HG02973 (cell line): ENCODE data around the gene NRXN3.
"Not testable (repeated sequence)": the region's sequence is repeated elsewhere in the genome, so short reads cannot be mapped to it uniquely, and the experiment has no call there.

Experiments used
- ATAC-seq: cut with Tn5 transposase; IDR thresholded peaks from one replicate; pipeline ENCODE4 v1.9.1; 2021; ENCODE audit warnings: moderate library complexity; ENCODE audit not compliant: unreplicated experiment

The NRXN3 gene

DNA sequence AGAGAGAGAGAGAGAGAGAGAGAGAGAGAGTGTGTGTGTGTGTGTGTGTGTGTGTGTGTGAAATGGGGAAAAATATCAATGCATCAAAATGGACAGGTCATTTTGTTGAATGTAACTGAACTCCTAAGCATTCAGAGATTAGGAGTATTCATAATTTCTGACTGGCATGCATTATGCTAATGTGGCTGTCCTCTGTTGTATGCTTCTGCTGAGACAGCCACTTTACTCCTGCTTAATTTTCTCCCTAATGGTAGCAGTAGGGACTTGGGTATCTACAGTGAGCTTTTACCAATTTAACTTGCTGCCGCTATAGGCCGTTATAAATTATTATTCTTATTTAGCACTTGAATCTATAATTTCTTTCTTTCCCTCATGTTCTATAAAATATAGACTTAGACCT lies 924.8 kb downstream of the NRXN3 start:
- no peak for ATAC-seq

DNA sequence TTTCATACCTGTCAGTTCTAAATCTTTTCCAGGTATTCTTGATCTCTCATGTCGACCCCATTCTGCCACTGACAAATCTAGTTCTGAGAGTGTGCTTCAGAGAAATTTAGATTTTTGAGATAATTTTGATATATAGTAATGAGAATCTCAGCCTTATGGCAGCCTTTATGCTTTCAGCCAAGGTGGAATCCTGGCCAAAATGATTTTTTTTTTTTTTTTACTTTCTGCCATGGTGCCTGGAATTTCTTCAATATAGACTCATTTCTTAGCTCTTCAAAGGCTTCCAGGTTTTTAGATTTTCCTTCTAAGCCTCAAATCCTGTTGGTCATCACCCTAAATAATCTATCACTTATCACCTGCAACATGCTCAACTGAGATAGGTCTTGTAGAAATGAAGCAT lies 926.6 kb downstream of the NRXN3 start:
- ATAC-seq = no peak

DNA sequence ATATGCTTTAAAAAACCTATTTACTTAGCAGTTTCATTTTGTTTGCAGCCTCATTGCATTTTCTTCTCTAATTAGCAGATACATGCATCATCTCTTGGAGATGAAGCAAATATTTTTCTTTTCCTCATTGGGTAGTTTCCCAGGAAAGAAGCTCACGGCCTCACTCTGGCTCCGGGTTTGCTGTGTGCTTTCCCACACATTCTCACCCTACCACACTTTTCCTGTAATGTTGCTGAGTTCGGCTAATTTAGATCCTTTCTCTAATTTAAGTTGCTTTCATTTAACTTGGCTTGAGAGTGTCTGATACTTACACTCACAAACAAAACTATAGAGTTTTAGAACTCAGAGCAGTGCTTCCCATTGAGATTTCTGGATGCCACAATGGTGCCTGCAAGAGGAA lies 928.2 kb downstream of the NRXN3 start:
- ATAC-seq = no peak

DNA sequence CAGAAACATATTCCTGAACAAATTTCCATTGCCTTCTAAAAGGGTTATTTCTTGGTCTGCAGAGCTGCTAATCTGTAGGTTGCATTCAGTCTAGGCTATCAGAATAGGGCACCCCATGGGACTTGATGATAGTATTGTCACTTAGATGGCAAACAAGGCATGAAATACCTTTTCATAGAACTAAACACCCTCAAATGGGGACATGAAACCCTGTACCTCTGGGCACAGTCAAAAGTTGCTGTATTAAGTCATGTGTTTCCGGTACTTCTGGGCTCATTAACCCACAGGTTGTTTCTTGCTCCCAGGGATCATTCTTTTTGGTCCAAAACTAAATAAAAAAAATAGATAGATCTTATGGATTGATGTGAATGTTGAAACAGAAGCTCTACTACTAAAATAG lies 930.4 kb downstream of the NRXN3 start:
- no peak for ATAC-seq

DNA sequence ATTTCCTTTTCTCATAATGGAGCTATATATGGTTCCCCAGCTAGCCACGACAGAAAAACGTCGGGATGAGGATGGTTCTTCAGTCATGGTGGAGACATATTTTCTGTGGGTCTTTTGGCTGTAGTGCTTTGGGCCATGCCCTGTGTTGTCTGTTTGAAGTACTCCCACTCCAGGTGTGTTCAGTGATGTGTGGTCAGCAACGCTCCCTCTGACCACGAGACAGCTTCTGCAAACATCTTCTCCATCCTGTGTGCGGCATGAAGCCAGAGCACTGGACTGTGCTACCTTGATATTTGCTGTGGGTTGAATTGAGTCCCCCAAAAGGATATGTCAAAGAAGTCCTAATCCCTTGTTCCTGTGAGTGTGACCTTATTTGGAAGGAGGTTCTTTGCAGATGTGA lies 931.2 kb downstream of the NRXN3 start:
- no peak for ATAC-seq

DNA sequence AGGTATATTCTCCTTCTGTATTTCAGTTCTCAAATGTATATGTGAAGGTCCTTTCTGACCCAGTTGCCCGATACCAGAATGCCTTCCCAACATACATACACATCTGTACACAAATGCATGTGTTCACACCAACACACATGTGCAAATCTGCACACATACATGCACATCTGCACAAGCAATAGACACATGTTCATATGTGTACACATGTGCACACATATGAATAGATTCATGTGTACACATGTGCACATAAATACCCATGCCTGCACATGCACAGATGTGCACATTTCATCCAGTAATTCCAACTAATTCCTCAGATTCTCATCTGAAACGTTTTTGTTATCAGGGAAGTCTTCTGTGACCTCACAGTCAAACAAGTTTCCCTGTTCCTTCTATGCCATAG lies 933.6 kb downstream of the NRXN3 start:
- no peak for ATAC-seq

DNA sequence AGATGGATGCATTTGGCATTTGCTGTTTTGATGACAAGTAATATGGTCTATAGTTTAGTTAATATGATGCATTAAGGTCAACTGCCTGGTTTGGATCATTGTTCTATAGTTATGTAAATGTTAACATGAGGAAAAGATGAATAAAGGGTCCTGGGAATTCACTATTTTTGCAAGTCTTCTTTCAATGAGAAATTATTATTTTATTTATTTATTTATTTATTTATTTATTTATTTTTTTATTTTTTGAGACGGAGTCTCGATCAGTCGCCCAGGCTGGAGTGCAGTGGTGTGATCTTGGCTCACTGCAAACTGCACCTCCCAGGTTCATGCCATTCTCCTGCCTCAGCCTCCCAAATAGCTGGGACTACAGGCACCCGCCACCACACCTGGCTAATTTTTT lies 940.4 kb downstream of the NRXN3 start:
- ATAC-seq = not testable (repeated sequence)

DNA sequence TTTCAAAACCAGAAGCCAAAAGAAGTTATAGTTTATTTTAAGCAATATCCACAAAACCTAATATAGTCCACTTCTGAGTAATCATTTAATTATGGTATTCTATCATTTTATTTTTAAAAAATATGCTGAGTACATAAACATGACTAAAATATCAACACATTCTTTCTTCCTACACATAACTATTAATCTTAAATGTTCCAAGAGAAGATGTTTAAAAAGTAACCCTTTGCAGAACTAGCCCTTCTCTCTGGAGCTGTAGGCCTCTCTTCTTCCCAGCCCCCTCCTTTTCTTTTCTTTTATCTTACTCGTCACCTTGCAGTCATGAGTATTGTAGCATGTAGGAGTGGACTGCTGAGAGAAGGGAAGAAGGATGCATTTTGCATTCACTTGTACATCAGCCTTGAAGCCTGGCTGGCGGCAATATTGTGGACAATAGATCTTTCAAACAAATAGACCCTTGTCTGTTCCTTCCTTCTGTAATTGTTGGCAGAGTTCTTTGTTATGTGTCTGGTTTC lies 941.9 kb downstream of the NRXN3 start:
- no peak for ATAC-seq

DNA sequence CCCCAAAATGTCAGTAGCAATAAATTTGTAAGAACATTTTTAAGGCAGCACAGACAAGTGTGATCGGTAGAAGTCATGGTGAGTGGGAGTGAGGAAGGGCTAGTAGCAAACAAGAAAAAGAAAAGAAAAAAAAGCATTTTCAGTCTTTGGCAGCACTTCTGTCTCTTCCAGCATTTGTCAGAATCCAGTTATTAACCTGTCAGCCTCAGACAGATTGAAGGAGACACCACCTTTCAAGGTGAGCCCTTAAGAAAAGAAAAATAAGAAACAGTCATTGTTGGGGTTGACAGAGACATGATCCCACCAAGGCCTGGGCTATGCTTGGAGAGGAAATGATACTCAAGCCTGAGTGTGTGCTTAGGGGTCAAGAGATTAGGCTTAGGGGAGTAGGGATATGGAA lies 947.4 kb downstream of the NRXN3 start:
- ATAC-seq = no peak

DNA sequence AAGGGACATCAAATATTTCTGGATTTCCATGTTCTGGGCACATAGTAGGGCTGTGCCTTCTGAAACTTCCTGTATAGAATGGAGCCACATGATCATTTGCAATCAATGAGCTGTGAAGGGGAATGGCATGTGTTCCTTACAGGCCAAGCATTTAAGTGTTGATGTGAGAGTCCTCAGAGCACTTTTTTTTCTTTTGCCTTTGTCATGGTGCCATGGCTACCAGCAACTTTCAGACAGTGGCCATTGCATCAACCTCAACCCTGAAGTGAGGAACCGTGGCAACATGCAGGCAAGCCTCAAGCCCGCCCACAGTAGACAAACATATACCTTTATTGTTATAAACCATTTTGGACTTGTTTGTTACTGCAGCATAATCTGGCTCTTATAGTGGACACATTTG lies 948.1 kb downstream of the NRXN3 start:
- ATAC-seq = no peak

DNA sequence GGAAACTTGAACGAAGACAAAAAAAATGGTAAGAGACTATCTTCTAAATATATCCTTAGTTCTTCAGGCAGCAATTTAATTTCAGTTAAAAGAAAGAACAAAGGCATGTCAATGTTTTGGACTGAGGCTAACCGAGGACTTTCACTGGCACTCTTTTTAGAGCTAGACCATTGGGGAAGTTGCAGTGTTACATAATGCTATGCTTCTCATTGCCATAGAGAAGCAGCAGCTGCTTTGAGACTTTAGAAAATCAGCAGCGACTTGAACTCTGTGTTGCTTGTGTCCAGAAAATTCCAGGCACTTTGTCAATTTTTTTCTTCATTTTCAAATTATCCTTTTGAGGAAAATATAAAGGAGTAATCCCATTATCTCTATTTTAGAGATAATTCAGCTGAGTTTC lies 964.2 kb downstream of the NRXN3 start:
- ATAC-seq = no peak

DNA sequence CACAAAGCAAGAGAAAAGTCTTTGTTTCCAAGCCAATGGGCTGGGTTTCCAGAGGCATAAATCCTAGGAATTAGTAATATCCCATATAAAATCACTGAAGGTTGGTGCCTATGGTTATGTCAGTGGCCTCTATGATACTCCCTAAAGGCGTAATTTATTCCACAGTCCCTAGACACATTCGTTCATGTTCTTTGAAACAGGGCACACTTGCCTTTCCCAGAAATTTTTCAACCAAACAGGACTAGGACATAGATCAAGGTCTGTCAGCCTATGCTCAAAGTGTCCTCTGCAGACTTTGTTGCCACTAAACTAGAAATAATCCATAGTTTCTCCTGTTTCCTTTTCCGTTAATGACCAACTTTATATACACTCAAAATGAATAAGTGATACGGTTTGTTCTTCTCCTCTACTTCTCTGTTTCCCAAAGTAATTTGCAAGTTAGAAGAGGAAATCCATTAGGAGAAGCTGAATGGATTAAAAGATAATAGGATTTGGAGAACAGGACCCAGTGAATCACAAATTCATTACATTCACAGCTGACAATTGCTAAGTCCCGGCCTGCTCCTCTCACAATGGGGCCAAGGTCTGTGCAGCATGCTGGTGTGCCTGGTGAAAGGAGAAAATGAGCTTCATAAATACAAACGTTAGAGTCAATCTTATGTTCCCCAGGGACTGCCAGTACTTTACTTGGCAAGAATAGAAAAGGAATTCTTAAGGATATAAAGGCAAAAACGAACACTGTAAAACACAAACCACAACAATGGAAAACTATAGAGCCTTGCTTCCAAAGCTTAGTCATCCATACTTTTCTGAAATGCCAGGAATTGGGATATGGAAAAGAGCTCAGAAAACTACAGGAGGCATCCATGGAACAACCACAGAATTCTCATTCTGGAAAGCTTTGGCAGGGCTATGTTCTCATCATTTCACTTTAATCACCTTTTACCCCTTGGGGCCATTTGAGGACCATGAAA lies 966.2 kb downstream of the NRXN3 start:
- no peak for ATAC-seq

DNA sequence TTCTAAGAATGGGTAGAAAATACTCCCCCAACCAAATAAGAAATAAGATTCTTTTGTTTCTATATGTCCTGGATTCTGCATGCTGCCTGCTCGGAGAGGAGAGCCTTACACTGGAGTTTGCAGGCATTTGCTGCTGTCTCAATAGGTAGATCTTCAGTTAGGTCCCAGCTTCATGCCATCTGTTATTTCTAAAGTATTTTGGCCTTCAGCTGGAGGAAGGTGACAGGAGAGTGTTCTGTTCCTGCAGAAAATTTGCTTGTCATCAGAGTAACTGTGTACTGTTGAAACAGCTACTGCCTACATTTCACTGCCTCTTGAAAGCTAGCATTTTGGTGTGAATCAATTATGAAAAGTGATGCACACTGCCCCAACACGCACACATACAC lies 966.9 kb downstream of the NRXN3 start:
- ATAC-seq = no peak

DNA sequence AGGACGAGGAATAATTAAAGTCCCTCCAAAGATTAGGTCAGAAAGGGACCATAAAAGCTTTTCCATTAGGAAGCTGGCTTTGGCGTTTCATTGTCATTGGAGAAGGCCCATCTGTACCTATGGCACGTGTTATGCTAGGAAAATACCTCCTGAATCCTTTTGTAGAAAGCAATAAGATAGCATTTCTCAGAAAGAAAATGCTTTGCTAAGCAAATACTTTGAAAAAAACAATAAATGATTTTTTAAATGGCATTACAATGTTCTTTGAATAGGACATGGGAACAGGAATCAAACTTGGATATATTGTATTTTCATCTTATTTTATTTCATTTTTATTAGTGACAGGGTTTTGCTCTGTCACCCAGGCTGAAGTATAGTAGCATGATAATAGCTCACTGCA lies 967.7 kb downstream of the NRXN3 start:
- ATAC-seq = no peak

DNA sequence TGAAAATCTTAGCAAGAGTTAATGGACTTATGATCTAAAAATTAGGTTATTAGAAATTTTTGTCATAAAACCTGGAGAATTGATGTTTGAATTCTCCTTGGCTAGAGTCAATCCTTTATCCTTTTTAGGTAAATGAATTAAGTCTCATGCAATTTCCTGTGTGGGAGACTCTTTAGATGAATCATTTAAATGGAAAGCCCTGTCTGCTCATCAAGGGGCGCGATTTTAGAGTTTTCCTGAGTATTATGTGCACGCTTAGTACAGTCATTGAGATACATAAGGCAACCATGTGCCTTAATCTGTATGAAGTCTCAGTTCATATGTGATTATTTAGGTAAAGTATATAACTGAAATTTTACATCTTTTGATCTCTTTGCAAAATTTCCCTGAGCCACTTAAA lies 974.7 kb downstream of the NRXN3 start:
- no peak for ATAC-seq

DNA sequence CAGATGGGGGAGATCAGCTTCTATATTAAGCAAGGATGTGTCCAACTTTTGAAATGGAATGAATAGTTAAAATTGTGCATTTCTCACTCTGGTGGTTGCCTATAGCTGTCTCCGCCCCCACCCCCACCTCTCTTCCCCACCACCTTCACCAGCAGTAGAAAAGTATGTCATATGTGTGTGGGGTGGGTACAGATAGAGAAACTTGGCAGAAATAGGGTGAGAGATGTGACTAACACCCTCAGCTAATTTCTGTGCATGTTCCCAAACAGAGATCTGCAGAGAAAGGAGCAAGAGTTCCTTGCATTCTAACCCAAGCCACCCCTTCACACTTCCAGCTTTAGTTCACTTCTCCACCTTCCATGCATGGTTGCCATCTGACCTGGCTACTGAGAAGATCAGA lies 980.1 kb downstream of the NRXN3 start:
- no peak for ATAC-seq

DNA sequence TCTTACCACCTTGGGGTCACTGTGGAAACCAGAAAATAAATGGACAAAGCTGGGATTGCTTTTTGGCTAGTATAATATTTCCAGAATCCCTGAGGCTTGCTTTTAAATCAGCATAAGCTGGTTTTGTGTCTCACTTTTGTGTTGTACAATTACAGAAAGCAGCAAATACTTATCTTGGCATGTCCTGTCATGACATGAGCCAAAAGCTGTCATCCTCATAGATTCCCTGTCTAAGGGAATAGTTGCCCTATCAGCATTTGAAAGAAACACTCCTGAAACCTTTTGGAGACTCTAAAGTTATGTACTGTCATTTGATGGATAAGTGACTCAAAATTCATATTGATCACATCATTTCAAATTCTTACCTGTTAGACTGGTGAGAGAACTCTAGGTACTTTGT lies 987.2 kb downstream of the NRXN3 start:
- ATAC-seq = no peak

DNA sequence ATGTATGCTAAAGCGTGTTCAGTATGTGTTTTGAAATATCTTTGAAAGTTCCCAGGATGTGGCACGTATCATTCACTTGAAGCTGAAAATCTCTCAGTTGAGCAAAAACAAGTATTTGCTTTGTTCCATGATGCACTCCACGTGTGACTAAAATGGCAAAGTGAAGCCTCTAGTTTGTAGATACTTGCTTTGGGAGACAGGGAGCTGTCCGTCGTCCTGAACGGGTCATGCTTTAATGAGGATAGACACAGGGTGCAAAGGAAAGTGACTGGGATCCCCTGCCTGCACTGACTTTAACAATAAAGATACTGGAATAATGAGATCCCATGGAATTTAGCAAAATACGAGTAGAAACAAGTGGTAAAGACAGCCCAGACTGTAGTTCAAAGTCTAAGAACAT lies 991.4 kb downstream of the NRXN3 start:
- no peak for ATAC-seq

DNA sequence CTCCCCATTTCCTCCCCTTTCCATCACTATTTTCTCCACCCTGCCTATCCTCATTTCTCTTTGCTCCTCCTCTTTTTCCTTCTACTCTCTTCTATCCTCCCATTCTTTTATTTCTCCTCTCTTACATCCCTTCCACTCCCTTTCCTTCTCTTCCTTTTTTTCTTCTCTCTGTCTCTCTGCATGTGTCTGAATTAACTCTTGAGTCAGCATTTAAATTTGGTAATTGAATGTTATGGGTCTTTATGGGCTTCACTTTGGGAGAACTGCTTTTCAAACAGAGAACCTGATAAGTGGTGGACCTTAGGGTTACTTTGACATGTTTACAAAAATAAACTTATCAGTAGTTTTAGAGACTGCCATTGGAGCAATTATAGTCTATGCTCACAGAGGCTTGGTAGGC lies 992.7 kb downstream of the NRXN3 start:
- ATAC-seq = no peak

DNA sequence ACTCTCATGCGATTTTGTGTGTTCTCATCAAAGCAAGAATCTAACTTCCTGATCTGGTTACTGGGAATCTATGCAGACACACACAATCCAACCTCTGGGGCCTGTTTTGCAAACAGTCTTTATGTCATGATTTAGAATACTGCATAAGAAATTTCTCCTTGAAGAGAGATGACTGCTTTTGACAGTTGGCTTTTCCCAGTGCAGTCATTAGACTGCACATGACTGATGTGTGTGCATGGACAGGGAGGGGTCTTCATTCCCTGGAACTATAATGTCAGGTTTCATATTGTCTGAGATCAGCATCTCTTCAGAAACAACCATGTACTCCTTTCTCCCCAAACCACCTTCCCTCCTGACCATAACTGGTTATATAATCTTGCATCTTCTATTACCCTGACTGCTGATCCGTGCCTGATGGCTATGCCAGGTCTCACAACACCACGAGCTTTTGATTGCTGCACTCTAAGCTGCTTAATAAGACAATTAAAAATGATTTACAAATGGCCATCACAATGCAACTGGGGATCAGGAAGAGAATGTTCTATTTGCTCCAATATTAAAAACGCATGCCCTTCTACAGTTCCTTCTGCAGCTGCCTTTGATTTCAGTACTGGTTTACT lies 995.4 kb downstream of the NRXN3 start:
- no peak for ATAC-seq

DNA sequence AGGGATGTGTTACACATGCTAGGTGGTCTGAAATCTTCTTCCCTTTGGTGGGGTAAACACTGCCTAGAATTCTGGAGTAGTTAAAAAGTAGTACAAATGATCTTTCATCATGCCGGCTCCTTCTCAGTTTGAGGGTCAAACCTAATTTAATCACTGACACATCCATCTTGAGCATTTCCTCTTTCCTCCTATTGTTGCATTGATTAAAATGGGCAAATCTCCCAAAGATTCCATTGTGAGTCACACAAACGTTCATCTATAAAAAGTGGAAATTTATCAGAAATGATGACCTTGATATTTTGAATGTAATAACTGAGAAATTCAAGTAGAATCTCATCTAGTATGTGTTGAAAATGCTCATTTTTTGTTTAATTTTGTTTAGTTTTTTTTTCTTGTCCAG lies 996.0 kb downstream of the NRXN3 start:
- no peak for ATAC-seq

DNA sequence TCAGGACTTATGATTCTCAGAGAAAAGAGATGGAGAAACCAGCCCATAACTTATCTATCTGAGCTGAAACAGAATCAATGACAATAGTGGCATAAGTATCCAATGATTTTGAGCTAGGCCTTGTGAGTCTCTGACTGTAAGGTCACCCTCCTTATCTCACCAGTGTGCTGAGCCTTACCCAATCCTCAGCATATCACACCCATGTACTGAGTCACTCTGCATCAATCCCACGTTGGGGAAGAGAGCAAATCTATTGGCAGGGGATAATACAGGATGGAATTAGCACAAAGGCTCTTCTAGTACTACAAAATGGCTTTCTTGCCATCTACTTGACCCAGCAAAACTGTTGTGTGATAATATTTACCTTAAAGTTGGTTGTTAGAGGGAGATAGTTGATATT lies 997.8 kb downstream of the NRXN3 start:
- no peak for ATAC-seq
